Lower leg skin (tissue), 4 donors: ENCODE results near the gene MFSD8. TPM values are rescaled to one million over a fixed set of nuclear protein-coding genes. Genes with fewer than 3 reads are reported as not detected.
"Not testable (repeated sequence)": the region's sequence is repeated elsewhere in the genome, so short reads cannot be mapped to it uniquely, and the experiment has no call there.

Experiments used
- DNase-seq, 2 donors: peaks; one replicate each; pipeline ENCODE4 v3.0.0-alpha.2; 2019; ENCODE audit warnings: low spot score in 2 of 2
- H3K4me3 ChIP-seq: fragments of 200-600 bp; sonication (generic); 2 replicates; pipeline ENCODE4 v1.5.1; 2017; ENCODE audit warnings: mild to moderate bottlenecking, low read depth; ENCODE audit not compliant: poor library complexity, severe bottlenecking
- POLR2A ChIP-seq, 2 donors: fragments of 450-650 bp; IDR thresholded peaks; one replicate each; pipeline ENCODE4 v1.6.1; 2016 to 2017; ENCODE audit warnings: antibody characterized with exemption in 2 of 2, mild to moderate bottlenecking in 1 of 2, moderate library complexity in 1 of 2
- WGBS, 2 donors: methylation state at CpG; one replicate each; pipeline ENCODE4 v1.1.5; 2018; 5-methylcytosine and 5-hydroxymethylcytosine counted together
- intact Hi-C: fragments of 100-400 bp; cut with DNase I; formaldehyde crosslinking; loops from one replicate; pipeline ENCODE4 v1.15.0; 2023; ENCODE audit warnings: low total_unique reads
- total RNA-seq, 4 donors: library from RNA; depleted of rRNA; stranded (reverse); fragments of >200 nt; gene quantifications; one replicate each; pipeline ENCODE4 v1.1.0, GENCODE V29; 2016
- TF ChIP-seq, protein P1 (sequence below), 3 donors: fragments of 450-650 bp; IDR thresholded peaks; one replicate each; pipeline ENCODE4 v1.5.1; 2016; ENCODE audit warnings: antibody characterized with exemption in 3 of 3, mild to moderate bottlenecking in 3 of 3, moderate library complexity in 2 of 3

The MFSD8 gene
- total RNA-seq, 4 donors from 2014 or later = 21.9 to 214 (median 26.8) TPM

GRCh38 chr4:127920521-127920920 is 44.5 kb downstream of the MFSD8 start:
- no peak for DNase-seq
- H3K4me3 ChIP-seq = no peak overlapping the region
- TF ChIP-seq, protein P1, sequence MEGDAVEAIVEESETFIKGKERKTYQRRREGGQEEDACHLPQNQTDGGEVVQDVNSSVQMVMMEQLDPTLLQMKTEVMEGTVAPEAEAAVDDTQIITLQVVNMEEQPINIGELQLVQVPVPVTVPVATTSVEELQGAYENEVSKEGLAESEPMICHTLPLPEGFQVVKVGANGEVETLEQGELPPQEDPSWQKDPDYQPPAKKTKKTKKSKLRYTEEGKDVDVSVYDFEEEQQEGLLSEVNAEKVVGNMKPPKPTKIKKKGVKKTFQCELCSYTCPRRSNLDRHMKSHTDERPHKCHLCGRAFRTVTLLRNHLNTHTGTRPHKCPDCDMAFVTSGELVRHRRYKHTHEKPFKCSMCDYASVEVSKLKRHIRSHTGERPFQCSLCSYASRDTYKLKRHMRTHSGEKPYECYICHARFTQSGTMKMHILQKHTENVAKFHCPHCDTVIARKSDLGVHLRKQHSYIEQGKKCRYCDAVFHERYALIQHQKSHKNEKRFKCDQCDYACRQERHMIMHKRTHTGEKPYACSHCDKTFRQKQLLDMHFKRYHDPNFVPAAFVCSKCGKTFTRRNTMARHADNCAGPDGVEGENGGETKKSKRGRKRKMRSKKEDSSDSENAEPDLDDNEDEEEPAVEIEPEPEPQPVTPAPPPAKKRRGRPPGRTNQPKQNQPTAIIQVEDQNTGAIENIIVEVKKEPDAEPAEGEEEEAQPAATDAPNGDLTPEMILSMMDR (IDR thresholded peaks at IDR 0.05) = no peak
- no peak for TF ChIP-seq POLR2A (IDR thresholded peaks at IDR 0.05)
- WGBS, 2 donors = 89 to 93% methylated on average over 3 of the region's 3 CpGs
- intact Hi-C loops = no loop called here

DNA sequence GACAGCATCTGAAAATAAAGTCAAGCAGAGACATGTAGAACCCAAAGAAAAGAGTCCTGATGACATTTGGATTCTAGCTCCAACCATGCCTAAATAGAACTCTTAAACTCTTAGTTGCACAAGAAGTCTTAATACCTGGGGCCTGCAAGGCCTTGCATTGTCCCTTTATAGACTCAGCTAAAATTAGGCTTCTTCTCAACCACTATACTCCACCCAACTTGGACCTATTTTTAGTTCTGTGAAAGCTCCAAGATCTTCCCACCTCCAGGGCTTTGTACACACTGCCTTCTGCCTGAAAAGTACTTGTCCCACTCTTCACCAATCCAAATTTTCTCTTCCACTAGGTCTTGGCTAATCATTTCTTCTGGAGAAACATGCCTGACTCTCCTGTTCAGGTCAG is 47.8 kb downstream of the MFSD8 start:
- H3K4me3 ChIP-seq = no peak overlapping the region
- no peak for TF ChIP-seq POLR2A (IDR thresholded peaks at IDR 0.05)
- TF ChIP-seq, protein P1 (IDR thresholded peaks at IDR 0.05) = no peak
- intact Hi-C loops = no loop called here
- DNase-seq = no peak

DNA sequence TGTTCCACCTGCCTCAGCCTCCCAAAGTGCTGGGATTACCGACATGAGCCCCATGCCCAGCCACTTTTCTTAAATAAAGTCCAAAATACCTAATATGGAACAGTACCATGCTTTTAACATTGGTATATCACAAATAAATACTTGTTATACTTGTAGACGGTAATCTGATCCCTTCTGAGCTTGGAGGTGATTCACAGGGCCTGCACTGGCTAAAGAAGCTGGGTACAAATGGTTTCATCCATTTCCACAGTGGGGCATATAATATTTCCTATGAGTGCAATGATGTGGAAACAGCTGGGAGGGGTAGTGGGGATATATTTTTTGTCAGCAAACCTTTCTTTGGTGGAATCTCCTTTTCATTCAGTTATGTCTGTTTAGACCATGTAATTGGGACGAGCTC is 48.5 kb downstream of the MFSD8 start:
- TF ChIP-seq, protein P1 (IDR thresholded peaks at IDR 0.05) = no peak
- TF ChIP-seq POLR2A (IDR thresholded peaks at IDR 0.05) = no peak
- intact Hi-C loops = no loop called here
- 92 to 94% methylated on average over 3 of the region's 3 CpGs for WGBS, 2 donors
- DNase-seq = no peak
- no peak overlapping the region for H3K4me3 ChIP-seq

GRCh38 chr4:127905029-127905428 is 59.9 kb downstream of the MFSD8 start:
- no peak for DNase-seq
- intact Hi-C loops = no loop called here
- H3K4me3 ChIP-seq = no peak overlapping the region
- WGBS, 2 donors = 86 to 98% methylated on average over 6 to 8 of the region's 8 CpGs
- no peak for TF ChIP-seq POLR2A (IDR thresholded peaks at IDR 0.05)
- TF ChIP-seq, protein P1 (IDR thresholded peaks at IDR 0.05) = no peak

DNA sequence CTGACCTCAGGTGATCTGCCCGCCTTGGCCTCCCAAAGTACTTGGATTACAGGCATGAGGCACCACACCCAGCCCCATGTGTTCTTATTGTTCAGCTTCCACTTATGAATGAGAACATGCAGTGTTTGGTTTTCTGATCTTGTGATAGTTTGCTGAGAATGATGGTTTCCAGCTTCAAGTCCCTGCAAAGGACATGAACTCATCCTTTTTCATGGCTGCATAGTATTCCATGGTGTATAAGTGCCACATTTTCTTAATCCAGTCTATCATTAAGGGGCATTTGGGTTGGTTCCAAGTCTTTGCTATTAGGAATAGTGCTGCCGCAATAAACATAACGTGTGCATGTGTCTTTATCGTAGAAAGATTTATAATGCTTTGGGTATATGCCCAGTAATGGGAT is 65.3 kb downstream of the MFSD8 start:
- intact Hi-C loops, DNase-seq, H3K4me3 ChIP-seq: not testable (repeated sequence)
- 96 to 100% methylated on average over 4 of the region's 4 CpGs for WGBS, 2 donors

DNA sequence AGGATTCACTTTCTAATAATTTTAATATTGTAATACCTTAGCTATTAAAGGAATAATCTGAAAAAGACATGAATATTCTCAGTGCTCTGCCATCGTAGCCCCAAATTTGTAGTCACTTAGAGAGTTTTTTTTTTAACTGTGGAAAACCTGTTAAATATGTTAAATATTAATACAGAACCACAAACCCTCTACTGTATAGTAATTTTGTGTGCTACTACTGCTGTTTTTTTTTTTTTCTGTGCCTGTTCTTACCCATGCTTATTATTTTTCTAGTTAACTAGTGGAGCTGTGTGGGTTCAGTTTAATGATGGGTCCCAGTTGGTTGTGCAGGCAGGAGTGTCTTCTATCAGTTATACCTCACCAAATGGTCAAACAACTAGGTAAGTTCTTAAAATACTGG is 68.4 kb downstream of the MFSD8 start:
- no peak for DNase-seq
- H3K4me3 ChIP-seq = no peak overlapping the region
- intact Hi-C loops = no loop called here
- WGBS, 2 donors = 97% methylated on average over 1 of the region's 1 CpG
- TF ChIP-seq POLR2A (IDR thresholded peaks at IDR 0.05) = no peak
- TF ChIP-seq, protein P1 (IDR thresholded peaks at IDR 0.05) = no peak
